SH-SY5Y (cell line): Measurements from ENCODE around the gene TGM4.
A peak's percentile ranks its signal among the peaks of the same experiment; 100 is the strongest.

Experiments
- GATA2 ChIP-seq: IDR thresholded peaks from 2 replicates; pipeline ENCODE4 v1.6.1; 2011; ENCODE audit warnings: mild to moderate bottlenecking, low read depth, low read length
- GATA3 ChIP-seq: IDR thresholded peaks from 2 replicates; pipeline ENCODE4 v1.6.1; 2011; ENCODE audit warnings: low read depth, mild to moderate bottlenecking, low read length, moderate library complexity

The TGM4 gene

DNA sequence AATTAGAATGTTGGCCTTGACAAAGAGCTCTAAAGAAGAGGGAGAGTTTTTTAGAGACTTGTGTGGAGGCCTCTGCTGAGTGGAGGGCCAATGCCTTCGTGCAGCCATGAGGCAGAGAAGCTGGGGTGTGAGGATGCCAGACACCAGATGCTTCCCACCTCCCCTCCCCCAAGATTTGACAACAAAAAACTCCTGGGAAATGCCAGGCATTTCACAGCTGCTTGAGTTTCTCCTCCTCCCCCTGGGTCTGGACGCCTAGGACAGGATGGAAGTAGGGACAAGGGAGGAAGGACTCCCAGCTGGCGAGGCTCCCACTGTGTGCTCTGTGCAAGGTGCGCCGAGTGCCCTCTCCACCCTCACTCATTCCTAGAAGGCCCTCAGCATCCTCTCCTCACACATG, 20.1 kb downstream of the TGM4 start:
- TF ChIP-seq GATA3 (no peak), GATA2 (no peak)

- no peak for TF ChIP-seq GATA3
- no peak for TF ChIP-seq GATA2
These were observed 22.0 kb downstream of the TGM4 start for GRCh38 chr3:44896440-44896839.

- no peak for TF ChIP-seq GATA2
- no peak for TF ChIP-seq GATA3
These were observed 25.4 kb downstream of the TGM4 start for GRCh38 chr3:44899683-44900367.

GRCh38 chr3:44902628-44903027, 28.2 kb downstream of the TGM4 start:
- TF ChIP-seq GATA3: no peak
- no peak for TF ChIP-seq GATA2

DNA sequence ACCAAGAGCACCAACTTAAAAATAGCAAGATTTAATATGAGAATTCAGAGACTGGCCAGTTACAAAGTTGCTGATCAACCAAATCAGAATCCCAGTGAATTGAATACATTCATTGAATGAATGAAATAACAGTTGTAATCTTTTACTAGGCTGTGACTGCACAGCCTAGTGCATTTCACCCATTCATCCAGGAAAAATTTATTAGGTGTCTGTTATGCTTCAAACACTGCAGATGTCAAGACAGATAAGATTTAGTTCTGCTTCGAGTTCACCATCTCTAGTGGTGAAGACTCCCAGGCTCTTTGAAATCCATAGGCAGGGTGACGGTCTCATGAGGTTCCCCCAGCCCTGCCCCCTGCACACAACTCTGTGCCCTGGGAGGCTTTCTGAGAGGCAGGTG, 28.9 kb downstream of the TGM4 start:
- TF ChIP-seq GATA3 (peak; percentile 59), GATA2 (peak; percentile 54; the same call in 1 of the 2 replicates)

- TF ChIP-seq GATA2 (no peak), GATA3 (no peak)
These were observed 29.3 kb downstream of the TGM4 start for GRCh38 chr3:44903751-44904150.

DNA sequence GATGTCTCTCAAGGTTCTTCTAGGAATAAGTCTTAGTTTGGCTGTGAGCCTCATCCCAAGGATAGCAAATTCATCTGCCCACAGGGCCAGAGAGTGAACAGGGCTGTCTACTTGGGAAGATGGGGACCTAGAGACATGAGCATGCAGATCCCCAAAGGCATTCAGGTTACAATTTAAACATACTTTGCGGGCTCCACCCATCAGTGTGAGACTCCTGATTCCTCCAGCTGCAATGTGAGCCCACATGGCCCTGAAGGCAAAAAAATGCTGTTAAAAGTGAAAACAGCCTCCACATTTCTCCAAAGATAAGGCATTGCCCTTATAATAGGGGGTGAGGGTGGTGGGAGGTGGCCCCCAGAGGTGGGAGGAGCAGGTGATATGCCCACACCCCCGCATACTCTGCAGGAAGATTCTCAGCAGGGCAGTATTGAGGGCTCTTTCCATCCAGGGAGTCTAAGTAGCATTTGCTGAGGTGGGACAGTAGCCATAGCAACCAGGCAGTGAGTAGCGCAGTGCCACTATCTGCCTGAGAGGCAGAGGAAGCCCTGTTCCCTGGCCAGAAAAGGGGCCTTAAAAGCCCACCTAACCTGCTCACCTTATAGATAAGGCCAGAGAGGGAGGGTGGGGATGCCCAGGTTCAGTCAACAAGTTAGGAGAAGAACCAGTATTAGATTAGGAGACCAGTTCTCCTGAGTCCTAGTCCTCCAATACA, 31.2 kb downstream of the TGM4 start:
- no peak for TF ChIP-seq GATA3
- TF ChIP-seq GATA2: no peak

DNA sequence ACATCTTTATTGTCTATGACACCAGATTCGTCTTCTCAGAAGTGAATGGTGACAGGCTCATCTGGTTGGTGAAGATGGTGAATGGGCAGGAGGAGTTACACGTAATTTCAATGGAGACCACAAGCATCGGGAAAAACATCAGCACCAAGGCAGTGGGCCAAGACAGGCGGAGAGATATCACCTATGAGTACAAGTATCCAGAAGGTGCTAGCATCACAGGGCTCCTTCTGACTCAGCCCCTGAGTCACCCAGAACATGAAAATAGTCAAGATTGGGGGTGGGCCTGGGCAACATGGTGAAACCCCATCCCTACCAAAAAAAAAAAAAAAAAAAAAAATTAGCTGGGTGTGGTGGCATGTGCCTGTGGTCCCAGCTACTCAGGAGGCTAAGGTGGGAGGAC, 32.6 kb downstream of the TGM4 start:
- TF ChIP-seq GATA2 (no peak), GATA3 (no peak)

DNA sequence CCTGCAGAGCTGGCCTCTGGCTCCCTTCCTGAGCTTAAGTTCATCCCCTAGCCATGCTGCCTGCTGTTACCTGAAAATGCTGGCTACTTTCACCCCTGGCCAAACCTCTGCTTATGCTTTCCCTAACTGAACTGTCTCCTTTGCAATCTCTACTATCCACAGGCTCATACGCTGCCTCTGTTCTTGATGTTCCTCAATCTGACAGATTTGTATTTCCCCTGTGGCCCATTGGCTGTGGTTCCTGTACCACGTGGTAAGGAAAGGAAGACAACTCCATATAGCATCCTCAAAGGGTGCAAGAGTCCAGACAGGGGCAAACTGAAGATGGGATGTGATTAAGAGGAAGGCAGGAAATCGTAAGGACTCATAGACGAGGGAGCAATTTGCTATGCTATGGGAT, 33.2 kb downstream of the TGM4 start:
- TF ChIP-seq GATA2: no peak
- TF ChIP-seq GATA3: no peak

DNA sequence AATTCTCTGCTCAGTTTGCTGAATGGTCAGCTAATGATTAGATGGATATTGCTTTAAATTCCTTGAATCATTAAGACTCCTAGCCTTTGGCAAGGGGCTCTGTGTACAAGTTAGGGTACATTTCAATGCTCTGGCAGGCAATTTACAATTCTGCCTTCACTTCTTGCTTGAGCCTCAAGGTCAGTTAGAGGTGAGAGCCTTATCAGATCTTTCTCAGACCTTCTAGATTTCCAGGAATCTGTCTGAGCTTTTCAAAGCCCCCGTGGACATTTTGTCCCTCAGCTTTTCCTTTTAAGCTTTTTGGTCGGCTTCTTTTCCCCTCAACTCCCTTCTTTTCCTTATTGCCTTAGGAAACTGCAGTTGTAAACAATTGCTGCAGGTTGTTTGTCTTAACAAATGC, 34.7 kb downstream of the TGM4 start:
- TF ChIP-seq GATA2: no peak
- no peak for TF ChIP-seq GATA3

DNA sequence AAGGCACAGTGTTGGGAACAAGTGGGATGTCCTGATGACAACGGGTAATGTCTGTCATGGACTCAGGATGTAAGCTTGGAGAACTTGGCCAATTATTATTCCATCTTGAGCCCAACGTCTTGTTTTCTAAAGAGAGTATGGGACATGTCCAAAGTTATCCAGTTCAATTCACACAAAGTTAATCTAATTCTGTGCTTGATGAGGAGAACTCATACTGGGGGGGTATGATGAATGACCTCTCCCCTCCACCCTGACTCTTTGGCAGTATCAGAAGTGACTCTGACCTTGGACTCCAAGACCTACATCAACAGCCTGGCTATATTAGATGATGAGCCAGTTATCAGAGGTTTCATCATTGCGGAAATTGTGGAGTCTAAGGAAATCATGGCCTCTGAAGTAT, 36.3 kb downstream of the TGM4 start:
- TF ChIP-seq GATA3 (no peak), GATA2 (no peak)

DNA sequence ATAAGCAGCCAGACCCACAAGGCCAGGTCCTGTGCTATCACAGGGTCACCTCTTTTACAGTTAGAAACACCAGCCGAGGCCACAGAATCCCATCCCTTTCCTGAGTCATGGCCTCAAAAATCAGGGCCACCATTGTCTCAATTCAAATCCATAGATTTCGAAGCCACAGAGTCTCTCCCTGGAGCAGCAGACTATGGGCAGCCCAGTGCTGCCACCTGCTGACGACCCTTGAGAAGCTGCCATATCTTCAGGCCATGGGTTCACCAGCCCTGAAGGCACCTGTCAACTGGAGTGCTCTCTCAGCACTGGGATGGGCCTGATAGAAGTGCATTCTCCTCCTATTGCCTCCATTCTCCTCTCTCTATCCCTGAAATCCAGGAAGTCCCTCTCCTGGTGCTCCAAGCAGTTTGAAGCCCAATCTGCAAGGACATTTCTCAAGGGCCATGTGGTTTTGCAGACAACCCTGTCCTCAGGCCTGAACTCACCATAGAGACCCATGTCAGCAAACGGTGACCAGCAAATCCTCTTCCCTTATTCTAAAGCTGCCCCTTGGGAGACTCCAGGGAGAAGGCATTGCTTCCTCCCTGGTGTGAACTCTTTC, 39.6 kb downstream of the TGM4 start:
- TF ChIP-seq GATA2 (no peak), GATA3 (no peak)

- no peak for TF ChIP-seq GATA3
- no peak for TF ChIP-seq GATA2
These were observed 40.5 kb downstream of the TGM4 start for GRCh38 chr3:44914936-44915335.

DNA sequence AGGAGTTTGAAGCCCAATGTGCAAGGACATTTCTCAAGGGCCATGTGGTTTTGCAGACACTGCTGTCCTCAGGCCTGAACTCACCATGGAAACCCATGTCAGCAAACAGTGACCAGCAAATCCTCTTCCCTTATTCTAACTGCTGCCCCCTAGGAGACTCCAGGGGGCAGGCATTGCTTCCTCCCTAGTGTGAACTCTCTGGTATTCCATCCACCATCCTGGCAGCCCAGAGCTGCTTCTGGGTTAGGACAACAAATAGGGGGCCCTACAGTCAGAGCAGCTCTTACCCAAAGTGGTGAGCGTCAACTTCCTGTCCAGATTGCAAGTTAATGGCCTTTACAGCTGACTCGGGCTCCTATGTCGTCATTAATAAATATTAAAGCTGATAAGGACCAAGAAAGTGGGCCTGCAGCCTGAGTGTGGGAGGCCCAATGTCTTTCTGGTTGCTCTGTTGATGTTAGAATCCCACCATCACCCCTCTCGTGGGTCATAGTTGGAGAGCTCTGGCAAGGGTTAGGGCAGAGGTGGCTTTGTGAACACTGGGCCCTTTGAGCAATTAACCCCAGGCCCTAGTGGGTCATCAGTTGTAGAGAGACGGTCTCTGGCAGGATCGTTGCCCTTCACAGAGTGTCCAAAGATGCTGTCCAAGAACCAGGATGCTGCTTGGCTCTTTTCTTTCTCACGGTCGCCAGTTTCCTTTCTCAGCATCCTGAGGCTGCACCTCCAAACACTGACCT, 41.5 kb downstream of the TGM4 start:
- TF ChIP-seq GATA3 (no peak), GATA2 (no peak)
